HEK293 (cell line): Measurements from ENCODE around the gene HTRA1.

Source experiments
- BCL11A ChIP-seq: fragments of 450-650 bp; formaldehyde crosslinking; IDR thresholded peaks from 2 replicates; pipeline ENCODE4 v1.5.1; 2016; ENCODE audit warnings: low read depth, missing biosample characterization, missing genetic modification characterization
- CTCF ChIP-seq: fragments of 450-650 bp; formaldehyde crosslinking; IDR thresholded peaks from 2 replicates; pipeline ENCODE4 v1.5.1; 2016; ENCODE audit warnings: missing biosample characterization, missing genetic modification characterization
- GFI1B ChIP-seq: fragments of 450-650 bp; formaldehyde crosslinking; IDR thresholded peaks from 2 replicates; pipeline ENCODE4 v1.5.1; 2016; ENCODE audit warnings: missing biosample characterization, missing genetic modification characterization
- MEIS1 ChIP-seq: sonication (generic); formaldehyde crosslinking; IDR thresholded peaks from 2 replicates; pipeline ENCODE4 v1.8.1; 2022; ENCODE audit warnings: missing genetic modification reagents, mild to moderate bottlenecking, borderline replicate concordance
- PRDM2 ChIP-seq: fragments of 450-650 bp; formaldehyde crosslinking; IDR thresholded peaks from 2 replicates; pipeline ENCODE4 v1.5.1; 2016; ENCODE audit warnings: missing biosample characterization, missing genetic modification characterization, borderline replicate concordance
- REST ChIP-seq: fragments of 450-650 bp; formaldehyde crosslinking; IDR thresholded peaks from 2 replicates; pipeline ENCODE4 v1.5.1; 2016; ENCODE audit warnings: missing biosample characterization, missing genetic modification characterization
- SP2 ChIP-seq: fragments of 450-650 bp; formaldehyde crosslinking; IDR thresholded peaks from 2 replicates; pipeline ENCODE4 v1.5.1; 2016; ENCODE audit warnings: missing biosample characterization, missing genetic modification characterization
- YY1 ChIP-seq: fragments of 450-650 bp; formaldehyde crosslinking; IDR thresholded peaks from 2 replicates; pipeline ENCODE4 v1.5.1; 2018; ENCODE audit warnings: missing biosample characterization, missing genetic modification characterization
- ZNF114 ChIP-seq: fragments of 450-650 bp; formaldehyde crosslinking; IDR thresholded peaks from 2 replicates; pipeline ENCODE4 v1.5.0; 2017; ENCODE audit warnings: missing biosample characterization, missing genetic modification characterization
- ZNF266 ChIP-seq: fragments of 450-650 bp; formaldehyde crosslinking; IDR thresholded peaks from 2 replicates; pipeline ENCODE4 v1.5.1; 2016; ENCODE audit warnings: missing biosample characterization, missing genetic modification characterization, low read depth
- ZNF274 ChIP-seq, 2 experiments: fragments of 200-500 bp in 1 of 2; fragments of 450-650 bp in 1 of 2; sonication (Bioruptor generic) in 1 of 2; formaldehyde crosslinking in 1 of 2; IDR thresholded peaks; 2 replicates each; pipeline versions ENCODE4 v1.5.1 to v1.6.1; 2014 to 2016; ENCODE audit warnings: borderline replicate concordance in 1 of 2, inconsistent platforms in 1 of 2, low read length in 1 of 2, missing biosample characterization in 1 of 2, missing genetic modification characterization in 1 of 2
- ZNF292 ChIP-seq: fragments of 450-650 bp; formaldehyde crosslinking; IDR thresholded peaks from 2 replicates; pipeline ENCODE4 v1.5.1; 2016; ENCODE audit warnings: low read depth, missing biosample characterization, missing genetic modification characterization, borderline replicate concordance
- ZSCAN23 ChIP-seq: fragments of 450-650 bp; formaldehyde crosslinking; IDR thresholded peaks from 2 replicates; pipeline ENCODE4 v1.5.1; 2016; ENCODE audit warnings: missing biosample characterization, missing genetic modification characterization

GRCh38 chr10:122561212-122561611, 99.9 kb downstream of the HTRA1 start:
- TF ChIP-seq CTCF (no peak), BCL11A (no peak), YY1 (no peak), REST (no peak), SP2 (no peak), ZNF266 (tag by site-specific recombination) (no peak), ZSCAN23 (tag by site-specific recombination) (no peak), PRDM2 (tag by site-specific recombination) (no peak), MEIS1 (CRISPR knock-in tag) (no peak), GFI1B (no peak), ZNF114 (tag by site-specific recombination) (no peak), ZNF292 (no peak), ZNF274 (IDR thresholded peaks at IDR 0.05; ENCODE audit: low read length) (no peak), ZNF274 (tag by site-specific recombination; IDR thresholded peaks at IDR 0.05; ENCODE audit: borderline replicate concordance) (no peak)
